Hepatocyte (in vitro differentiated cells): ENCODE data around the gene ZNF550.

Experiments used
- EZH2 ChIP-seq: fragments of 200-600 bp; sonication (generic); IDR thresholded peaks from 2 replicates; pipeline ENCODE4 v1.6.1; 2016; ENCODE audit warnings: antibody characterized with exemption, mild to moderate bottlenecking, borderline replicate concordance
- EZH2phosphoT487 ChIP-seq: fragments of 200-600 bp; sonication (generic); IDR thresholded peaks from one replicate; pipeline ENCODE4 v1.6.1; 2018; ENCODE audit warnings: antibody characterized with exemption, mild to moderate bottlenecking, low read depth, moderate library complexity; ENCODE audit not compliant: unreplicated experiment, severe bottlenecking
- TF ChIP-seq, protein P1 (sequence below): fragments of 200-600 bp; sonication (generic); IDR thresholded peaks from 2 replicates; pipeline ENCODE4 v1.5.1; 2016; ENCODE audit warnings: antibody characterized with exemption, mild to moderate bottlenecking; ENCODE audit not compliant: poor library complexity

DNA sequence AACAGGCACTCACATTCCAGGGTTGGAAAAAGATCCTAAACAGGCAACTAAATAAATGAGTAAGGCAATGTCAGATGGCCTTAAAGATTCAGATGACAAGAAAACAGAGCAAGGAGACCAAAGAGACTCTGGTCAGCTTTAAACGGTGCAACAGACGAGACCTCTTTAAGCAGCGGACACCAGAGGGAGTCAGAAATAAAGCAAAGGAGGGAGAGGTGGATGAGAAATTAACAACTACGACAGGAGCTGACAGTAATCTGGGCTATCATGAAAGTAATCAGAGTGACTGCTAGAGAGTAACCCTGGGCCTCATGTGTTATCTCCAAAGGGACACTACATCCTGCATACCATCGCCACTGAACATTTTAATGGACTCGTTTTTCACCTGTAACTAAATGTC, 1.1 kb downstream of the ZNF550 start:
- TF ChIP-seq, protein P1, sequence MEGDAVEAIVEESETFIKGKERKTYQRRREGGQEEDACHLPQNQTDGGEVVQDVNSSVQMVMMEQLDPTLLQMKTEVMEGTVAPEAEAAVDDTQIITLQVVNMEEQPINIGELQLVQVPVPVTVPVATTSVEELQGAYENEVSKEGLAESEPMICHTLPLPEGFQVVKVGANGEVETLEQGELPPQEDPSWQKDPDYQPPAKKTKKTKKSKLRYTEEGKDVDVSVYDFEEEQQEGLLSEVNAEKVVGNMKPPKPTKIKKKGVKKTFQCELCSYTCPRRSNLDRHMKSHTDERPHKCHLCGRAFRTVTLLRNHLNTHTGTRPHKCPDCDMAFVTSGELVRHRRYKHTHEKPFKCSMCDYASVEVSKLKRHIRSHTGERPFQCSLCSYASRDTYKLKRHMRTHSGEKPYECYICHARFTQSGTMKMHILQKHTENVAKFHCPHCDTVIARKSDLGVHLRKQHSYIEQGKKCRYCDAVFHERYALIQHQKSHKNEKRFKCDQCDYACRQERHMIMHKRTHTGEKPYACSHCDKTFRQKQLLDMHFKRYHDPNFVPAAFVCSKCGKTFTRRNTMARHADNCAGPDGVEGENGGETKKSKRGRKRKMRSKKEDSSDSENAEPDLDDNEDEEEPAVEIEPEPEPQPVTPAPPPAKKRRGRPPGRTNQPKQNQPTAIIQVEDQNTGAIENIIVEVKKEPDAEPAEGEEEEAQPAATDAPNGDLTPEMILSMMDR: peak; percentile 26
- TF ChIP-seq EZH2 (no peak), EZH2phosphoT487 (no peak)
